Measurements from ENCODE around the gene DNAAF8. TPM values are rescaled to one million over a fixed set of nuclear protein-coding genes. Genes with fewer than 3 reads are reported as not detected.

Gene DNAAF8
- total RNA-seq, 1 donor from 2014 or later, result not detected

DNA sequence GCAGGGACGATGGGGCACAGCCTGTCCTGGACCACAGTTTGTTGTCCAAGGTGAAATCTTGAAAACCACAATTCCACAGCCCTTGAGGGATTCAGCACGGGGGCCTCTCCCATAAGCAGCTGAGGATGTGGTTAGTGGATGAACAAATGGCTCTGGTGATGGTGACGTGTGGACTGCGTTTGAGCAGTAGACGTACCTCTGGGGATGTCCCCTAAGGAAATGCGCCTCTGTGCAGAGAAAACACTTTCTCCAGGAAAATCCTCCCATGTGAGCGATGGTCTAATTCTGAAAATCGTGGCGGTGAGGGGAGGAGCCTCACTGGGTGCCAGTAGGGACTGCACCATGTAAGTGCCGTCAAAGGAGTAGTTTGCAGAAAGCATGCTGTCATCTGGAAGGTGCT lies 56.5 kb downstream of the DNAAF8 start:
- no peak overlapping the region for H2AFZ ChIP-seq (replicated peaks)
- no peaks in the 10 kb centered on the region for H3K36me3 Mint-ChIP-seq
- H3K27me3 Mint-ChIP-seq (ENCODE audit: insufficient read depth, low read depth), result peaks cover 2% of the 10 kb centered on the region

DNA sequence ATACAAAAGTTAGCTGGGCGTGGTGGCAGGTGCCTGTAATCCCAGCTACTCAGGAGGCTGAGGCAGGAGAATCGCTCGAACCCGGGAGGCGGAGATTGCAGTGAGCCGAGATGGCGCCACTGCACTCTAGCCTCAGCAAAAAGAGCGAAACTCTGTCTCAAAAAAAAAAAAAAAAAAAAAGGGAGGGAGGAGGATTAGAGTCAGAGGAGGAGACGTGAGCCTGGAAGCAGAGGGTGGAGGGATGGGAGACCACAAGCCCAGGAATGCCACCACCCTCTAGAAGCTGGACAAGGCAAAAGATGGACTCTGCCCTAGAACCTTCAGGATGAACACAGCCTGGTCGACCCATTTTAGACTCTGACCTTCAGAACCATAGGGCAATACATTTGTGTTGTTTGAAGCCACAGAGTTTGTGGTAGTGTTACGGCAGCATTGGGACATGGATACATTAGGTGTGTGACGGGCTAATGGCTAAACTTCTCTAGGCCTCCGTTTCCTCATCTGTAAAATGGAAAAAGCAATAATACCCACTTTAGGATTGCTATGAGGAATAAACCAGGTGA lies 58.7 kb downstream of the DNAAF8 start:
- H3K4me1 Mint-ChIP-seq, result peaks cover 9% of the 10 kb centered on the region
- H3K9me3 ChIP-seq (ENCODE audit: low read depth), result no peaks in the 10 kb centered on the region
- no peak overlapping the region for H2AFZ ChIP-seq (replicated peaks)
- peaks cover 6% of the 10 kb centered on the region for H3K4me1 ChIP-seq
- H3K27me3 Mint-ChIP-seq (ENCODE audit: insufficient read depth, low read depth), result peaks cover 5% of the 10 kb centered on the region
- peaks cover 11% of the 10 kb centered on the region for H3F3A ChIP-seq (ENCODE audit: low read depth)
- no peak overlapping the region for H3K4me3 ChIP-seq
- no peaks in the 10 kb centered on the region for H3K9me3 Mint-ChIP-seq
- H4K20me1 ChIP-seq (ENCODE audit: low read depth), result no peaks in the 10 kb centered on the region
- no peak overlapping the region for H3K4me3 Mint-ChIP-seq
- H3K4me2 ChIP-seq, result no peak overlapping the region
- TF ChIP-seq EZH2 (IDR thresholded peaks at IDR 0.05) (no peak), EZH2phosphoT487 (IDR thresholded peaks at IDR 0.05) (no peak)
- TF ChIP-seq, protein P1, sequence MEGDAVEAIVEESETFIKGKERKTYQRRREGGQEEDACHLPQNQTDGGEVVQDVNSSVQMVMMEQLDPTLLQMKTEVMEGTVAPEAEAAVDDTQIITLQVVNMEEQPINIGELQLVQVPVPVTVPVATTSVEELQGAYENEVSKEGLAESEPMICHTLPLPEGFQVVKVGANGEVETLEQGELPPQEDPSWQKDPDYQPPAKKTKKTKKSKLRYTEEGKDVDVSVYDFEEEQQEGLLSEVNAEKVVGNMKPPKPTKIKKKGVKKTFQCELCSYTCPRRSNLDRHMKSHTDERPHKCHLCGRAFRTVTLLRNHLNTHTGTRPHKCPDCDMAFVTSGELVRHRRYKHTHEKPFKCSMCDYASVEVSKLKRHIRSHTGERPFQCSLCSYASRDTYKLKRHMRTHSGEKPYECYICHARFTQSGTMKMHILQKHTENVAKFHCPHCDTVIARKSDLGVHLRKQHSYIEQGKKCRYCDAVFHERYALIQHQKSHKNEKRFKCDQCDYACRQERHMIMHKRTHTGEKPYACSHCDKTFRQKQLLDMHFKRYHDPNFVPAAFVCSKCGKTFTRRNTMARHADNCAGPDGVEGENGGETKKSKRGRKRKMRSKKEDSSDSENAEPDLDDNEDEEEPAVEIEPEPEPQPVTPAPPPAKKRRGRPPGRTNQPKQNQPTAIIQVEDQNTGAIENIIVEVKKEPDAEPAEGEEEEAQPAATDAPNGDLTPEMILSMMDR (IDR thresholded peaks at IDR 0.05), result no peak
- no peak for DNase-seq (ENCODE audit: low spot score)
- H3K9ac ChIP-seq, result no peak overlapping the region
- H3K27ac Mint-ChIP-seq, result no peak overlapping the region
- H3K27me3 ChIP-seq, result no peaks in the 10 kb centered on the region
- no peaks in the 10 kb centered on the region for H3K36me3 ChIP-seq
- peaks cover 3% of the 10 kb centered on the region for H3K36me3 Mint-ChIP-seq
- H3K27ac ChIP-seq, result no peak overlapping the region
- no peaks in the 10 kb centered on the region for H3K79me2 ChIP-seq (ENCODE audit: low read depth)

More for the DNA sequence above, 56.5 kb downstream of the DNAAF8 start:
- H3K9me3 ChIP-seq (ENCODE audit: low read depth), result no peaks in the 10 kb centered on the region
- H3K4me1 ChIP-seq, result peaks cover 11% of the 10 kb centered on the region
- TF ChIP-seq, protein P1 (IDR thresholded peaks at IDR 0.05), result no peak
- H3K27me3 ChIP-seq, result no peaks in the 10 kb centered on the region
- H3K9me3 Mint-ChIP-seq, result no peaks in the 10 kb centered on the region
- H3K4me3 ChIP-seq, result no peak overlapping the region
- no peak for DNase-seq (ENCODE audit: low spot score)
- peak overlapping the region; percentile 42 for H3K27ac Mint-ChIP-seq
- no peaks in the 10 kb centered on the region for H4K20me1 ChIP-seq (ENCODE audit: low read depth)
- no peak overlapping the region for H3K9ac ChIP-seq
- H3K27ac ChIP-seq, result no peak overlapping the region
- peaks cover 12% of the 10 kb centered on the region for H3K4me1 Mint-ChIP-seq
- H3K79me2 ChIP-seq (ENCODE audit: low read depth), result no peaks in the 10 kb centered on the region
- peaks cover 11% of the 10 kb centered on the region for H3F3A ChIP-seq (ENCODE audit: low read depth)
- H3K4me2 ChIP-seq, result no peak overlapping the region
- peak overlapping the region; percentile 14 for H3K4me3 Mint-ChIP-seq
- H3K36me3 ChIP-seq, result no peaks in the 10 kb centered on the region

GRCh38 chr16:4795181-4795827 lies 61.0 kb downstream of the DNAAF8 start, which contains the start of gene SMIM22:
Gene SMIM22 (plus strand): TSS chr16:4795369. CDS start chr16:4795735, 366 bp downstream.
- no peak within 1 kb of the TSS for H2AFZ ChIP-seq (replicated peaks)
- no peak within 1 kb of the TSS for H3K4me3 ChIP-seq
- Mint-ChIP-seq H3K9me3 (no peaks in the 10 kb centered on the region), H3K27ac (peak within 1 kb of the TSS; percentile 14), H3K4me3 (no peak within 1 kb of the TSS), H3K27me3 (ENCODE audit: insufficient read depth, low read depth) (peaks cover 7% of the 10 kb centered on the region), H3K36me3 (peaks cover 3% of the 10 kb centered on the region), H3K4me1 (no peaks in the 10 kb centered on the region)
- no peaks in the 10 kb centered on the region for H3F3A ChIP-seq (ENCODE audit: low read depth)
- no peaks in the 10 kb centered on the region for H3K9me3 ChIP-seq (ENCODE audit: low read depth)
- no peaks in the 10 kb centered on the region for H3K36me3 ChIP-seq
- no peaks in the 10 kb centered on the region for H3K4me1 ChIP-seq
- TF ChIP-seq, protein P1 (IDR thresholded peaks at IDR 0.05), result no peak
- TF ChIP-seq EZH2 (IDR thresholded peaks at IDR 0.05) (no peak), EZH2phosphoT487 (IDR thresholded peaks at IDR 0.05) (no peak)
- no peaks in the 10 kb centered on the region for H4K20me1 ChIP-seq (ENCODE audit: low read depth)
- H3K27ac ChIP-seq, result no peak within 1 kb of the TSS
- DNase-seq (ENCODE audit: low spot score), result no peak
- H3K4me2 ChIP-seq, result no peak within 1 kb of the TSS
- H3K27me3 ChIP-seq, result no peaks in the 10 kb centered on the region
- no peaks in the 10 kb centered on the region for H3K79me2 ChIP-seq (ENCODE audit: low read depth)
- H3K9ac ChIP-seq, result no peak within 1 kb of the TSS

All from neural progenitor cell (in vitro differentiated cells).